HCT116 (cell line): ENCODE data around the gene MAIP1.

Source experiments
- ATF3 ChIP-seq: IDR thresholded peaks from 2 replicates; pipeline ENCODE4 v1.6.1; 2012
- CEBPB ChIP-seq: IDR thresholded peaks from 2 replicates; pipeline ENCODE4 v1.6.1; 2012; ENCODE audit warnings: low read depth
- CTCF ChIP-seq, 3 experiments: fragments of 200-600 bp in 1 of 3; sonication (generic) in 1 of 3; IDR thresholded peaks in 2 of 3; conservative IDR thresholded peaks in 1 of 3; 2 replicates each; pipeline ENCODE4 v1.5.1; 2012 to 2017; ENCODE audit warnings: low read depth in 2 of 3, low read length in 2 of 3, antibody characterized with exemption in 1 of 3, borderline replicate concordance in 1 of 3, control low read depth in 1 of 3, mild to moderate bottlenecking in 1 of 3, mixed read lengths in 1 of 3, mixed run types in 1 of 3, moderate library complexity in 1 of 3; ENCODE audit not compliant: insufficient read depth in 1 of 3
- EGR1 ChIP-seq: IDR thresholded peaks from 2 replicates; pipeline ENCODE4 v1.6.1; 2012; ENCODE audit warnings: low read depth
- ELF1 ChIP-seq: IDR thresholded peaks from 2 replicates; pipeline ENCODE4 v1.6.1; 2012; ENCODE audit warnings: low read depth, borderline replicate concordance
- EZH2 ChIP-seq: fragments of 200-600 bp; sonication (generic); IDR thresholded peaks from 2 replicates; pipeline ENCODE4 v1.6.1; 2017; ENCODE audit warnings: antibody characterized with exemption, mixed run types
- JUND ChIP-seq: IDR thresholded peaks from 2 replicates; pipeline ENCODE4 v1.6.1; 2012
- POLR2A ChIP-seq: IDR thresholded peaks from 2 replicates; pipeline ENCODE4 v1.7.0; 2011; ENCODE audit warnings: borderline replicate concordance; ENCODE audit not compliant: insufficient read depth, insufficient read length; ENCODE audit errors: extremely low read depth
- POLR2AphosphoS5 ChIP-seq: IDR thresholded peaks from 2 replicates; pipeline ENCODE4 v1.6.1; 2011; ENCODE audit warnings: mild to moderate bottlenecking, low read depth, low read length, moderate library complexity
- YY1 ChIP-seq: IDR thresholded peaks from 2 replicates; pipeline ENCODE4 v1.6.1; 2011; ENCODE audit warnings: low read length, low read depth, moderate library complexity, mild to moderate bottlenecking; ENCODE audit not compliant: insufficient replicate concordance; ENCODE audit errors: extremely low read depth
- TF ChIP-seq, protein P1 (sequence below): IDR thresholded peaks from 2 replicates; pipeline ENCODE4 v1.6.1; 2012; ENCODE audit warnings: low read depth
- TF ChIP-seq, protein P2 (sequence below): IDR thresholded peaks from 2 replicates; pipeline ENCODE4 v1.6.1; 2012

- TF ChIP-seq ELF1 (no peak), CTCF (IDR thresholded peaks at IDR 0.05 in 2 of 3, conservative IDR thresholded peaks at IDR 0.05 in 1 of 3; ENCODE audit: borderline replicate concordance in 1 of 3, insufficient read depth in 1 of 3, low read depth in 2 of 3, low read length in 2 of 3) (no peak), POLR2A (no peak), ATF3 (no peak), EGR1 (no peak), JUND (no peak), YY1 (no peak), CEBPB (no peak), EZH2 (no peak), POLR2AphosphoS5 (no peak)
- TF ChIP-seq, protein P1, sequence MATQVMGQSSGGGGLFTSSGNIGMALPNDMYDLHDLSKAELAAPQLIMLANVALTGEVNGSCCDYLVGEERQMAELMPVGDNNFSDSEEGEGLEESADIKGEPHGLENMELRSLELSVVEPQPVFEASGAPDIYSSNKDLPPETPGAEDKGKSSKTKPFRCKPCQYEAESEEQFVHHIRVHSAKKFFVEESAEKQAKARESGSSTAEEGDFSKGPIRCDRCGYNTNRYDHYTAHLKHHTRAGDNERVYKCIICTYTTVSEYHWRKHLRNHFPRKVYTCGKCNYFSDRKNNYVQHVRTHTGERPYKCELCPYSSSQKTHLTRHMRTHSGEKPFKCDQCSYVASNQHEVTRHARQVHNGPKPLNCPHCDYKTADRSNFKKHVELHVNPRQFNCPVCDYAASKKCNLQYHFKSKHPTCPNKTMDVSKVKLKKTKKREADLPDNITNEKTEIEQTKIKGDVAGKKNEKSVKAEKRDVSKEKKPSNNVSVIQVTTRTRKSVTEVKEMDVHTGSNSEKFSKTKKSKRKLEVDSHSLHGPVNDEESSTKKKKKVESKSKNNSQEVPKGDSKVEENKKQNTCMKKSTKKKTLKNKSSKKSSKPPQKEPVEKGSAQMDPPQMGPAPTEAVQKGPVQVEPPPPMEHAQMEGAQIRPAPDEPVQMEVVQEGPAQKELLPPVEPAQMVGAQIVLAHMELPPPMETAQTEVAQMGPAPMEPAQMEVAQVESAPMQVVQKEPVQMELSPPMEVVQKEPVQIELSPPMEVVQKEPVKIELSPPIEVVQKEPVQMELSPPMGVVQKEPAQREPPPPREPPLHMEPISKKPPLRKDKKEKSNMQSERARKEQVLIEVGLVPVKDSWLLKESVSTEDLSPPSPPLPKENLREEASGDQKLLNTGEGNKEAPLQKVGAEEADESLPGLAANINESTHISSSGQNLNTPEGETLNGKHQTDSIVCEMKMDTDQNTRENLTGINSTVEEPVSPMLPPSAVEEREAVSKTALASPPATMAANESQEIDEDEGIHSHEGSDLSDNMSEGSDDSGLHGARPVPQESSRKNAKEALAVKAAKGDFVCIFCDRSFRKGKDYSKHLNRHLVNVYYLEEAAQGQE: no peak
- TF ChIP-seq, protein P2, sequence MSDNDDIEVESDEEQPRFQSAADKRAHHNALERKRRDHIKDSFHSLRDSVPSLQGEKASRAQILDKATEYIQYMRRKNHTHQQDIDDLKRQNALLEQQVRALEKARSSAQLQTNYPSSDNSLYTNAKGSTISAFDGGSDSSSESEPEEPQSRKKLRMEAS: no peak
Measured at GRCh38 chr2:199992296-199992695, 36.9 kb downstream of the MAIP1 start.
